HG02571 (cell line): Measurements from ENCODE around the gene PHKB.

Source experiments
- ATAC-seq: cut with Tn5 transposase; IDR thresholded peaks from one replicate; pipeline ENCODE4 v1.9.1; 2021; ENCODE audit warnings: mild to moderate bottlenecking, moderate library complexity; ENCODE audit not compliant: unreplicated experiment

Gene PHKB

DNA sequence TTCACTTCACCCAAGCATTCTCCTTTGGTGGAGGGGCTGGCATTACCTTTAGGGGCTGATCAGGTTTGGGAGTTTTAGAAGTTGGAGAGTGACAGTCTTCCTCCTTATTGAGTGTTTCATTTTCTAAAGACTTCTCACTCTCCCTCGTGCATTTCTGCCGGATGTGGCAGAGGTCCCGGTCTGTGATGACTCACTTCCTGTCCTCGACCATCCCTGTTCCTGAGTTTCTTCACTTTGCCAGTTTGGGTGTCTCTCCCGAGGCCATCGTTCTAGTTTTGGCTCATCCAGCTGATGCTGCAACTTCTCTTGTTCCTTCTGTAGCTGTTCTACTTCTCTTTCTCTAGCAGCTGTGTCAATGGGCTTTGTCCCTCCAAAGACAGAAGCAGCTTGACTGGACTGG is 104.3 kb downstream of the PHKB start:
- ATAC-seq: no peak

DNA sequence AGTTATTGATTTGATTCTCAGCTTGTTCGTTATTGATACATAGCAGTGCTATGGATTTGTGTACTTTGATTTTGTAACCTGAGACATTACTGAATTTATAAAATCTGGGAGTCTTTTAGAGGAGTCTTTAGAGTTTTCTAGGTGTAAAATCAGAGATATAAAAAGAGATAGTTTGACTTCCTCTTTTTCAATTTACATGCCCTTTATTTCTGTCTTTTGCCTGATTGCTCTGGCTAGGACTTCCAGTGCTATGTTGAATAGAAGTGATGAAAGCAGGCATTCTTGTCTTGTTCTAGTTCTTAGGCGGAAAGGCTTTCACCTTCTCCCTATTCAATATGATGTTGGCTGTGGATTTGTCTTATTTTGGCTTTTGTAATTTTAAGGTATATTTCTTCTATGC is 106.2 kb downstream of the PHKB start:
- ATAC-seq: no peak

DNA sequence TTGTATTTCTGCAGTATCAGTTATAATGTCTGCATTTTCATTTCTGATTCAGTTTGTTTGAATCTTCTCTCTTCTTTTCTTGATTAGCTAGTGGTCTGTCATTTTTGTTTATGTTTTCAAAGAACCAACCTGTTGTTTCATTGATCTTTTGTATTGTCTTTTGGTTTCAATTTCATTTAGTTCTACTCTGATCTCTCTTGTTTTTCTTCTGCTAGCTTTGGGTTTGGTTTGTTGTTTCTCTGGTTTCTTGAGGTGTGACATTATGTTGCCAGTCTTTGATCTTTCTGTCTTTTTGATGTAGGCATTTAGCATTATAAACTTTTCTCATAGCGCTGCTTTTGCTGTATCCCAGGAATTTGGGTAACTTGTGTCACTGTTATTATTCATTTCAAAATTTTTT is 107.2 kb downstream of the PHKB start:
- no peak for ATAC-seq

GRCh38 chr16:47571049-47571448 is 109.9 kb downstream of the PHKB start:
- ATAC-seq: no peak

- no peak for ATAC-seq
Observed at GRCh38 chr16:47571711-47572110, 110.6 kb downstream of the PHKB start.

DNA sequence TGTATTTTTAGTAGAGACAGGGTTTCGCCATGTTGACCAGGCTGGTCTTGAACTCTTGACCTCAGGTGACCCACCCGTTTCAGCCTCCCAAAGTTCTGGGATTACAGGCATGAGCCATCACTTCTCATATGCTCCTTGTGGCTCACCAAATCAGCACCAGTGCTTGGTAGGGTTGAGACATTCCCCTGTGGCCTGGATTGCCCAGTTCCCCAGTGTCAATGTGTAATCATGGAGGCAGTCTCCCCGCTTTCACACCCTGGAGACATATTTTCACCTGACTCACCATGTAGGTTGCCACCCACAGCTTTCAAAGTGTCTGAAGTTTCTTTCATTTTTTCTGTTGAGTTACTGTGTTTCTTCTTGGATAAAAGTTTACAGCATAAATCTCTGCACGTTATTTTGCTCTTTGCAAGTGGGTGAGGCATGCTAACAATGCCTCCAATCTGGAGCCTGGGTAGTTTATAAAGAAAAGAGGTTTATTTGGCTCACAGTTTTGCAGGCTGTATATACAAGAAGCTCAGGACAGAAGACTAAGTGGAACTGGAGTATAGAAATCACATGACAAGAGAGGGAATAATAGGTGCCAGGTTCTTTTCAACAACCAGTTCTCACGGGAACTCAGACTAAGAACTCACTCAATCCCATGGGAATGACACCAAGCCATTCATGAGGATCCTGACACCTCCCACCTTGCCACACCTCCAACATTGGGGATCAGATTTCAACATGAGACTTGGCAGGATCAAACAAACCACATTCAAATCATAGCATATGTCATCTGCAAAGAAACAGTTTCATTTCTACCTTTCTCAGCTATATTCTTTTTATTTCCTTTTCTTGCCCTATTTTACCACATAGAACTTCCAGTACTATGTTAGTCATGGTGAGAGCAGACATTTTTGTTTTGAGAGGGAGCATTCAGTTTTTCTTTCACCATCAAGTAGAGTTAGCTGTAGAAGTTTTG is 113.2 kb downstream of the PHKB start:
- no peak for ATAC-seq

DNA sequence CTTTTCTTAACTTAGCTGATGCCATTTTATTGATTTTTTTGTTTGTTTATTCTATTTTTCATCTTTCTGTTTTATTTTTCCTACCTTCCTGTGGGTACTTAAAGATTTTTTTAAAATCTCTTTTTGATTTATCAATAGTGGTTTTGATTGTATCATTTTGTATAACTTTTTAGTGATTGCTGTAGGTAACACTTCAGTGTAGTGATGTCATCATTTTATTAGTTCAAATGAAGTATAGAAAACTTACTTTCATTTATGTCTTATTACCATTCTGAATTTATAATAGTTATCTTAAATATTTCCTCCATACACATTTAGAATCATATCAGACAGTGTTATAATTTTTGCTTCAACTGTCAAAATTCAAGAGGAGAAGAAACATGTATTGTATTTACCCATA is 115.9 kb downstream of the PHKB start:
- ATAC-seq: no peak

DNA sequence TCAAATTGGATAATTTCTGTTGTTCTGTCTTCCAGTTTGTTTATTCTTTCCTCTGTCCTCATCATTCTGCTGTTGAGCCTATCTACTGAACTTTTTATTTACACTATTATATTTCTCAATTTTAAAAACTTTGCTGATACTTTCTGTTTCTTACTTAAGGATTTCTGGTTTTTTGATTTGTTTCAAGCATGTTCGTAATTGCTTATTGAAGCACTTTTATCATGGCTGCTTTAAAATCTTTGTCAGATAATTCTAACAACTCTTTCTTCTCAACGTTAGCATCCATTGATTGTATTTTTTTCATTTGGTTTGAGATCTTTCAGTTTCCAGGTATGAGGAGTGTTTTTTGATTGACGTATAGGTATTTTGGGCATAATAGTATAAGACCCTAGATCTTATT is 116.9 kb downstream of the PHKB start:
- no peak for ATAC-seq

- no peak for ATAC-seq
Observed at GRCh38 chr16:47578573-47578972, 117.4 kb downstream of the PHKB start.

DNA sequence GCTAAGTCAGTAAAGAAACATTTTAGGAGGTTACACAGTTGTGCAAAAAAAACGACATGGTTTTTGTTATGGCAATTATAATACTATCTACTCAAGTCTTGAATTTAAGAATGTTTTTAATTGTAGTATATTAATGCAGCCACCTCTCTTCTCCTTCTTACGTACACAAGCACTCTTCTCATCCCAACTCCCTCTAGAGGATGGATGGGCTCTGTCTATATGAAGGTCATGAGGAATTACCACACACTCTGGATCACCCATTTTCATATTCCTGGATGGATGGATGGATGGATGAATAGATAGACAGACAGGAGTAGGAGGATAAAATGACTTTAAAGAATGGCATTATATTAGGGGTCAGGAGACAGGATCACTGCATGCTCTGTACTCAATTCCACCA is 120.0 kb downstream of the PHKB start:
- ATAC-seq: no peak

- no peak for ATAC-seq
Observed at GRCh38 chr16:47584464-47585225, 123.5 kb downstream of the PHKB start.

GRCh38 chr16:47586121-47586520 is 125.0 kb downstream of the PHKB start:
- ATAC-seq: no peak

DNA sequence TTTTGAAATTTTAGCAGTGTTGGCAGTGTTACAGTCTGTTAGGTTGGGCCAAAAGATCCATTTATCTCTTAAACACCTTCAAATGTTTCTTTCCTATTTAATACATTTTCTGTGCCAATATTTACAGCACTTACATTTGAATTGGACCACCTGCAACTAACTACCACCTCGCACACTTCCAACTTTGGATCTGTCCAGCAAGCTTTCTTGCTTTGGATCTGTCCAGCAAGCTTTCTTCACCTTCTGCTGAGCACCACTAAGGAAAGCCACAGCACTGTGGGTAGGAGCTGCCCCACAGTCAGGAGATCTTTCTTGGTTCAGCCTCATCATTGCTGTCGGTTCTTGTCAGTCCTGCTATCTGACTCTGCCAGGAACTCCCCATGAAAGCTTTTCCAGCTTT is 129.3 kb downstream of the PHKB start:
- ATAC-seq: no peak

DNA sequence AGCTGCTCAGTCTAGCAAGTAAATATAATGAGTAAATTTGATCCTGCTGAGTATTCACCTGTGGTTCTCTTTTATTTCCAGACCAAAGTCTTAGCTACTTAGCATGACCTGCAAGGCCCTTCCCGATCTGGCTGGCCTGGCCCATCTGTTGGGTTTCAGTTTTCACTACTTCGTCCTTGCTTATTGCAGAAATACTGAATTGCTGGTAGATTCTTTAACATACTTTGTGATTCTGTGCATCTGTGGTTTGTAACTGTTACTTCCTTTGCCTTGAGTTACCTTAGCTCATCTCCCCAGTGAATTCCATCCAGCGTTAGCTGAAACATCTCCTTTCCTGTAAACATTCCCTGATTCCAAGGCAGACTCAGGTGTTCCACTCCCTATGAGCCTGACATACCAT is 131.1 kb downstream of the PHKB start:
- ATAC-seq: no peak

DNA sequence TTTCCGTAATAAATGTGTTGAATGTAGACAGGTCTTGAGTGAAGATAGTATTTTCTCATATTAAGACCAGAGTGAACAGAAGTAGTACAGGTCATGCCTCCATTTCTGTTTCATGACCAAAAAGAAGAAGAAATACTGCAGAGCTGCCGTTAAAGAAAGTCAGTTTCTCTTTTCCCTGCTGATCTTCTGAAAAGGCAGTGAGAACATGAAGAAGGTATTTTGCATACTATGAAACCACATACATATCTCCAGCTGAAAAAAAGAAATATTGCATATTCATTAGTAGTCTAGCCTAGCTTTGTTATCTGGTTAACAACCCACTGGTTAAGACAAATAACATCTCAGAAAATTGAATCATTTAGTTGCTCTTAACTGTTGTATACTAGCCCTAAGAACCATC is 138.4 kb downstream of the PHKB start:
- no peak for ATAC-seq

DNA sequence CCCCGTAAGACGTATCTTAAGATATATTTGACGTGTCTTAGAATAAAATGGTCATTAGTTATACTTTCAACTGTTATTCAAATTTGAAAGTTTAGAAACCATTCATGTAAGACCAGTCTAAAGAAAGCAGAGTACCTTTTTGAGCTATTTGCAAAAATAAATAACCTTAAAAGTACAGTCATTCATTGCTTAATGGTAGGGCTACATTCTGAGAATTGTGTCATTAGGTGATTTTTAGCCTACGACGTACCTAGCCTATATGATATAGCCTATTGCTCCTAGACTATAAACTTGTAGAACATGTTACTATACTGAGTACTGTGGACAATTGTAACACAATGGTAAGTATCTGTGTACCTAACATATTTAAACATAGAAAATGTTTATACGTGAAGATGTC is 139.2 kb downstream of the PHKB start:
- no peak for ATAC-seq

DNA sequence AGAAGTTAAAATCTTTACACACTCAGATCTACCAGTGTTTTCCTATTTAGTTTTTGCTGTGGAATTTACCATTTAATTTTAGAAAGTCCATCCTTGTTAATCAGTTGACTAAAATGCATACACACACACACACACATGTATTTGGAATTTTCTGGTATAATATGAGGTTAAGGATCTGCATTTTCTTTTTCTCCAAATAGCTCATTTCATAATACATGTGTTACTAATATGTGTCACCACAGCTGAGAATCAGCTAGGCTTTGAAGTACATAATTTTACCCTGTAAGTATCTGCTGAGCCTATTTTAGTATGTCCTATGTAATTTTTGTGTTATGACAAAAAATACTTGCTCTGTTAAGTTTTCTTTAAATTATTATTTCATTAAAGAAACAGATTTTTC is 143.2 kb downstream of the PHKB start:
- ATAC-seq: no peak

DNA sequence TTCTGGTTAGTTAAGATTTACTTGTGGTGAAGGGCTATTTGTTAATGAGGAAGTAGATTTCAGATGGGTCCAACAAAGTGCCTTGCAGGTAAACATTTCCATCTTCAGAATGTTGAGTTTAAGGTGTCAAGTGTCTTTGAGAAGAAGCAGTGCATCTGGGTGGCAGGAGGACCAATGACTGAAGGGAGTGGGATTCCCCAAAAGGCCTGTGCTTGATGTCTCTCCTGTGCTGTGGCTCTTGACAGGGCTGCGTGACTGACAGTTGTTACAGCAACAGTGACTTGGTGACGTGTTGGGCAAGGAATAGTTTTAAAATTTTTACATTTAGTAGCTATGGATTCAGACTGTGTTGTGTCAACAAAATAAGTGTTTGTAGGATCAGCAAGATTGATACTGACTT is 149.9 kb downstream of the PHKB start:
- no peak for ATAC-seq

GRCh38 chr16:47611848-47612493 is 150.8 kb downstream of the PHKB start:
- no peak for ATAC-seq

DNA sequence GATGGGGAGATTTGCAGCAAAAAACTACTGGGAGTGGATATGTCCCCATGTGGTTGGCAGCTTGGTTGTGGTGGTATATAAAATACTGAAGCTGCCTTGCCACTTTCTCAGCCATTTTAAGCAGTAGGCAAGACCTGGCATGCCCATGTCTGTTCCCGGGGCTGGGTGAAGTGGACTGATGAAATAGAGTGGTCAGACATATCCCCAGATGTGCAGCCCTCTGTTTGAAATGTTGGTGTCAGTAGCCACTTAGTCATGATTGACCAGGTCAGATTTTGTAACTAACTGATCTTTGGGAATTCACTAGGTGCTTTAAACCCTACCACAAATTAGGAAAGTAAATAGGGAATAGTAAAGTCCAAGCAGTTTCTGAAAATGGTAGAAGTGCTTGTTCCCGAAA is 151.6 kb downstream of the PHKB start:
- no peak for ATAC-seq

- no peak for ATAC-seq
Observed at GRCh38 chr16:47613251-47613650, 152.1 kb downstream of the PHKB start.

DNA sequence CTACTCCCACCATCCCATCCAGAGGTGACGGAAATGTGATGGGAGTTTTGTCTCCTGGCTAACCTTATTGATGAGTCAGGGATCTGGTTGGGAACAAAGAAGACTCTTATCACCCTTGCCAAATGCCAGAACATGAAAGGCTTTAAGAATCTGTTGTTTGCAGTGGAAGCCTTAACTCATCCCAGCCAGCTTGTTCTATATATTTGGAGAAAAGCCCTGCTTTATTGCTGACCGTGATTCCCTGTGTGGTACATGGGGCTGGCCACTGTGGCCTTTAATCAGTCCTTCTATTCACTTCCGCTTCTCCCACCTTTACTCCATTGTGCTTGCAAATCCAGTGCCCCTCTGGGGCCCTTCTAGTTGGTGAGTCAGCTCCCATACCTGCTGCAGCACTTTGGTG is 156.6 kb downstream of the PHKB start:
- ATAC-seq: no peak
